Fibroblast of skin of right quadriceps (primary cell): ENCODE data around the gene ATG2A.
A peak's percentile ranks its signal among the peaks of the same experiment; 100 is the strongest.

ENCODE experiments used
- DNase-seq: peaks from one replicate; pipeline ENCODE4 v3.0.0-alpha.2; 2013

The ATG2A gene

GRCh38 chr11:64923944-64924909 is 7.2 kb upstream of the ATG2A start, which contains the start of gene PPP2R5B:
PPP2R5B (plus strand) TSS chr11:64924689; CDS start chr11:64925735, 1,046 bp downstream.
- DNase-seq, result peak; percentile 92

GRCh38 chr11:64923151-64923661 is 6.2 kb upstream of the ATG2A start:
- no peak for DNase-seq

- no peak for DNase-seq
Observed at GRCh38 chr11:64921384-64921783, 4.4 kb upstream of the ATG2A start.

GRCh38 chr11:64920124-64920523 is 3.1 kb upstream of the ATG2A start:
- DNase-seq, result no peak

- no peak for DNase-seq
Observed at GRCh38 chr11:64919627-64920026, 2.6 kb upstream of the ATG2A start.

GRCh38 chr11:64918017-64918416 is 1.0 kb upstream of the ATG2A start:
- DNase-seq, result peak; percentile 50

- DNase-seq, result no peak
Observed at GRCh38 chr11:64917663-64917995, 620 bp upstream of the ATG2A start.

- DNase-seq, result peak; percentile 16
Observed at GRCh38 chr11:64916040-64916774, 802 bp downstream of the ATG2A start.

GRCh38 chr11:64915376-64915887 is 1.6 kb downstream of the ATG2A start:
- DNase-seq, result no peak

GRCh38 chr11:64914123-64914522 is 2.9 kb downstream of the ATG2A start:
- DNase-seq, result no peak

GRCh38 chr11:64913171-64913727 is 3.8 kb downstream of the ATG2A start:
- DNase-seq, result no peak

- no peak for DNase-seq
Observed at GRCh38 chr11:64911689-64912088, 5.3 kb downstream of the ATG2A start.

GRCh38 chr11:64911142-64911541 is 5.9 kb downstream of the ATG2A start:
- no peak for DNase-seq

- DNase-seq, result no peak
Observed at GRCh38 chr11:64910451-64911093, 6.4 kb downstream of the ATG2A start.

- no peak for DNase-seq
Observed at GRCh38 chr11:64909653-64910343, 7.2 kb downstream of the ATG2A start.

GRCh38 chr11:64908766-64909165 is 8.2 kb downstream of the ATG2A start:
- DNase-seq, result no peak

- no peak for DNase-seq
Observed at GRCh38 chr11:64906314-64906635, 10.7 kb downstream of the ATG2A start.

- no peak for DNase-seq
Observed at GRCh38 chr11:64905516-64906313, 11.3 kb downstream of the ATG2A start.

- no peak for DNase-seq
Observed at GRCh38 chr11:64903291-64903833, 13.6 kb downstream of the ATG2A start.

- no peak for DNase-seq
Observed at GRCh38 chr11:64902102-64902900, 14.7 kb downstream of the ATG2A start.
